SK-N-SH (cell line): ENCODE data around the gene SDF2L1. TPM values are rescaled to one million over a fixed set of nuclear protein-coding genes. Genes with fewer than 3 reads are reported as not detected.

Experiments
- CTCF ChIA-PET: fragments of 300-600, 350-600 bp; formaldehyde crosslinking; extraction: SDS; loops from one replicate; lab custom pipeline; 2021; lab: Yijun Ruan, JAX
- POLR2A ChIA-PET: fragments of 350-600 bp; sonication (Branson Sonifier 250); formaldehyde crosslinking; extraction: SDS; loops from one replicate; lab custom pipeline; 2020; ENCODE audit warnings: antibody characterized with exemption, inconsistent platforms; lab: Yijun Ruan, JAX
- DNase-seq: peaks from one replicate; pipeline ENCODE4 v3.0.0; 2012
- H2AFZ ChIP-seq: fragments of 200-600 bp; sonication (generic); 2 replicates; pipeline ENCODE4 v1.8.1; 2016; ENCODE audit warnings: antibody characterized with exemption, mild to moderate bottlenecking, low read depth
- H3F3A ChIP-seq: fragments of 200-600 bp; sonication (generic); replicated peaks from 2 replicates; pipeline ENCODE3; 2016; ENCODE audit warnings: antibody characterized with exemption, mild to moderate bottlenecking; ENCODE audit not compliant: insufficient read depth
- H3K27ac ChIP-seq, 2 experiments: fragments of 200-500 bp in 1 of 2; fragments of 200-600 bp in 1 of 2; sonication (Bioruptor generic) in 1 of 2; sonication (generic), shearing (Covaris generic) in 1 of 2; 2 replicates each; pipeline versions ENCODE4 v1.5.1 to v1.6.1; 2014 to 2016; ENCODE audit warnings: low read depth in 2 of 2, inconsistent platforms in 1 of 2, low read length in 1 of 2, mild to moderate bottlenecking in 1 of 2, mixed read lengths in 1 of 2
- H3K27me3 ChIP-seq: fragments of 200-600 bp; sonication (generic), shearing (Covaris generic); 2 replicates; pipeline ENCODE4 v1.6.1; 2016; ENCODE audit warnings: mixed run types; ENCODE audit not compliant: insufficient read depth
- H3K36me3 ChIP-seq, 2 experiments: fragments of 200-500 bp in 1 of 2; fragments of 200-600 bp in 1 of 2; sonication (Bioruptor generic) in 1 of 2; sonication (generic) in 1 of 2; replicated peaks in 1 of 2; 2 replicates each; pipeline versions ENCODE3 to v1.5.1; 2014 to 2016; ENCODE audit warnings: low read length in 1 of 2, mild to moderate bottlenecking in 1 of 2; ENCODE audit not compliant: insufficient read depth in 2 of 2, control insufficient read depth in 1 of 2
- H3K4me1 ChIP-seq, 2 experiments: fragments of 200-500 bp in 1 of 2; fragments of 200-600 bp in 1 of 2; sonication (Bioruptor generic) in 1 of 2; sonication (generic), shearing (Covaris generic) in 1 of 2; 2 replicates each; pipeline versions ENCODE4 v1.5.1 to v1.6.1; 2014 to 2016; ENCODE audit warnings: low read depth in 1 of 2, low read length in 1 of 2, mixed run types in 1 of 2; ENCODE audit not compliant: insufficient read depth in 2 of 2, control insufficient read depth in 1 of 2
- H3K4me2 ChIP-seq: fragments of 200-600 bp; sonication (generic), shearing (Covaris generic); 2 replicates; pipeline ENCODE4 v1.6.1; 2017; ENCODE audit warnings: mixed run types
- H3K4me3 ChIP-seq, 2 experiments: fragments of 200-500 bp in 1 of 2; fragments of 200-600 bp in 1 of 2; sonication (Bioruptor generic) in 1 of 2; sonication (generic), shearing (Covaris generic) in 1 of 2; 2 replicates each; pipeline versions ENCODE4 v1.5.1 to v1.8.1; 2014 to 2016; ENCODE audit warnings: low read depth in 2 of 2, inconsistent platforms in 1 of 2, low read length in 1 of 2, mild to moderate bottlenecking in 1 of 2, mixed read lengths in 1 of 2, moderate library complexity in 1 of 2
- H3K79me2 ChIP-seq: fragments of 200-600 bp; sonication (generic); 2 replicates; pipeline ENCODE4 v1.8.1; 2017; ENCODE audit warnings: mild to moderate bottlenecking; ENCODE audit not compliant: insufficient read depth
- H3K9ac ChIP-seq: fragments of 200-600 bp; sonication (generic); 2 replicates; pipeline ENCODE4 v1.6.1; 2017; ENCODE audit warnings: mixed run types
- H3K9me2 ChIP-seq: fragments of 200-600 bp; sonication (generic); 2 replicates; pipeline ENCODE4 v1.6.1; 2017; ENCODE audit warnings: mixed run types
- H3K9me3 ChIP-seq: fragments of 200-600 bp; sonication (generic); 2 replicates; pipeline ENCODE4 v1.6.1; 2017; ENCODE audit warnings: mixed run types, mild to moderate bottlenecking, moderate library complexity
- H4K20me1 ChIP-seq: fragments of 200-600 bp; sonication (generic); 2 replicates; pipeline ENCODE4 v1.6.1; 2017; ENCODE audit warnings: mild to moderate bottlenecking, mixed run types; ENCODE audit not compliant: insufficient read depth
- ELF1 ChIP-seq: IDR thresholded peaks from 2 replicates; pipeline ENCODE4 v1.4.0; 2012
- FOSL2 ChIP-seq: IDR thresholded peaks from 2 replicates; pipeline ENCODE4 v1.4.0; 2012; ENCODE audit warnings: low read depth, mild to moderate bottlenecking, moderate library complexity, borderline replicate concordance
- FOXJ3 ChIP-seq: sonication (generic); formaldehyde crosslinking; IDR thresholded peaks from 2 replicates; pipeline ENCODE4 v1.5.1; 2020; ENCODE audit warnings: mild to moderate bottlenecking, missing genetic modification reagents
- FOXM1 ChIP-seq: IDR thresholded peaks from 2 replicates; pipeline ENCODE4 v1.4.0; 2012; ENCODE audit warnings: low read depth, mild to moderate bottlenecking
- GATA2 ChIP-seq: sonication (generic); formaldehyde crosslinking; IDR thresholded peaks from 2 replicates; pipeline ENCODE4 v1.5.0; 2020; ENCODE audit warnings: mild to moderate bottlenecking, missing genetic modification reagents
- IRF3 ChIP-seq: fragments of 150-350 bp; IDR thresholded peaks from 2 replicates; pipeline ENCODE4 v1.6.1; 2016; ENCODE audit warnings: mild to moderate bottlenecking, low read depth, low read length
- MAX ChIP-seq: IDR thresholded peaks from 2 replicates; pipeline ENCODE4 v1.4.0; 2012; ENCODE audit warnings: low read depth
- MEF2A ChIP-seq: IDR thresholded peaks from 2 replicates; pipeline ENCODE4 v1.4.0; 2012; ENCODE audit warnings: low read depth, borderline replicate concordance
- NRF1 ChIP-seq: IDR thresholded peaks from 2 replicates; pipeline ENCODE4 v1.6.1; 2012; ENCODE audit warnings: low read depth, mild to moderate bottlenecking, low read length
- PBX3 ChIP-seq: IDR thresholded peaks from 2 replicates; pipeline ENCODE4; 2012
- POLR2AphosphoS5 ChIP-seq: IDR thresholded peaks from 2 replicates; pipeline ENCODE4 v1.6.1; 2012; ENCODE audit warnings: low read depth, low read length
- RCOR1 ChIP-seq: fragments of 150-350 bp; IDR thresholded peaks from 2 replicates; pipeline ENCODE4 v1.6.1; 2017; ENCODE audit warnings: antibody characterized with exemption, low read length
- REST ChIP-seq: IDR thresholded peaks from 2 replicates; pipeline ENCODE4 v1.6.1; 2012; ENCODE audit warnings: mild to moderate bottlenecking, low read depth, low read length, moderate library complexity
- RFX5 ChIP-seq: IDR thresholded peaks from 2 replicates; pipeline ENCODE4 v1.6.1; 2012; ENCODE audit warnings: mild to moderate bottlenecking, improper control_type of control experiment, low read length
- RXRA ChIP-seq: IDR thresholded peaks from 2 replicates; pipeline ENCODE4 v1.4.0; 2012; ENCODE audit warnings: low read depth, mild to moderate bottlenecking, borderline replicate concordance
- SMC3 ChIP-seq: IDR thresholded peaks from 2 replicates; pipeline ENCODE4 v1.6.1; 2012; ENCODE audit warnings: low read depth, low read length, improper control_type of control experiment
- TEAD4 ChIP-seq: IDR thresholded peaks from 2 replicates; pipeline ENCODE4 v1.4.0; 2012; ENCODE audit warnings: mild to moderate bottlenecking, borderline replicate concordance; ENCODE audit not compliant: insufficient read depth
- USF1 ChIP-seq: IDR thresholded peaks from 2 replicates; pipeline ENCODE4 v1.4.0; 2012; ENCODE audit warnings: low read depth, borderline replicate concordance
- ZBTB33 ChIP-seq: IDR thresholded peaks from 2 replicates; pipeline ENCODE4 v1.4.0; 2012; ENCODE audit warnings: low read depth, borderline replicate concordance
- WGBS: methylation state at CpG from one replicate; pipeline ENCODE4 v1.1.6; 2017; ENCODE audit warnings: low lambda C conversion rate; 5-methylcytosine and 5-hydroxymethylcytosine counted together
- polyA plus RNA-seq, 3 experiments: library from polyadenylated mRNA; depleted of rRNA; stranded (reverse); fragments of >200 nt; gene quantifications; 2 replicates each; pipeline ENCODE4 v1.2.3, GENCODE V29; 2012

The SDF2L1 gene
- 52.2 and 60.9 TPM in 2 replicates for polyA plus RNA-seq (2012; rRNA removed)
- polyA plus RNA-seq (2012; cell fraction: cytosol; rRNA removed): 29.9 and 44.0 TPM in 2 replicates
- 17.1 and 27.1 TPM in 2 replicates for polyA plus RNA-seq (2012; cell fraction: nucleus; rRNA removed)

GRCh38 chr22:21641789-21642583 lies at the start of gene SDF2L1:
Gene SDF2L1, plus strand, starts transcription at chr22:21642302. Its CDS starts 35 bp downstream, at chr22:21642337.
- Histone ChIP-seq H2AFZ (peak within 1 kb of the TSS; percentile 96), H3K9ac (peak within 1 kb of the TSS; percentile 75), H3F3A (peaks cover 18% of the 10 kb centered on the region), H3K9me3 (no peaks in the 10 kb centered on the region), H3K4me3 (peak within 1 kb of the TSS; percentile 70 to 75), H3K27me3 (no peaks in the 10 kb centered on the region), H3K27ac (peak within 1 kb of the TSS; percentile 32 to 76; a peak in 3 of 4 replicates), H3K36me3 (peaks cover 0 to 2% of the 10 kb centered on the region in 2 experiments), H3K4me2 (peak within 1 kb of the TSS; percentile 97), H4K20me1 (no peaks in the 10 kb centered on the region), H3K9me2 (no peaks in the 10 kb centered on the region), H3K79me2 (0 out of 2 replicates have a peak, but pooled peaks cover 3% of the 10 kb centered on the region), H3K4me1 (peaks cover 5 to 21% of the 10 kb centered on the region in 2 experiments; a peak in 2 of 4 replicates)
- 1% methylated on average over 13 of the region's 76 CpGs for WGBS
- DNase-seq: peak; percentile 98
- ChIA-PET POLR2A (interaction anchor here (1.2 to 2.9 kb wide), 7 partner anchors 9 to 94 kb away, joined by 3 to 20 read pairs (median 6); partner anchors contain the start of genes CCDC116, PPIL2, YDJC and YPEL1), CTCF (interaction anchor here (0.6 to 8.3 kb wide), 16 partner anchors 8 to 68 kb away, joined by 3 to 145 read pairs (median 3); partner anchors contain the start of genes CCDC116 and YDJC)
- TF ChIP-seq PBX3: no peak; the same call in 1 of the 2 replicates
- no peak for TF ChIP-seq NRF1
- TF ChIP-seq FOXJ3 (CRISPR knock-in tag): no peak
- no peak for TF ChIP-seq FOSL2
- TF ChIP-seq MAX: peak; percentile 57; the same call in 1 of the 2 replicates
- 0 out of 2 replicates have a peak, but pooled peaks have one; percentile 0 for TF ChIP-seq SMC3
- TF ChIP-seq RCOR1: no peak
- TF ChIP-seq POLR2AphosphoS5: peak; percentile 34; the same call in 1 of the 2 replicates
- no peak for TF ChIP-seq TEAD4
- TF ChIP-seq REST: no peak
- no peak for TF ChIP-seq RXRA
- peak; percentile 80 for TF ChIP-seq IRF3
- TF ChIP-seq FOXM1: no peak
- no peak for TF ChIP-seq USF1
- TF ChIP-seq RFX5: peak; percentile 92
- no peak for TF ChIP-seq ZBTB33
- no peak for TF ChIP-seq MEF2A
- TF ChIP-seq ELF1: peak; percentile 44; the same call in 1 of the 2 replicates
- TF ChIP-seq GATA2 (CRISPR knock-in tag): no peak
